HL-60/S4 (cell line): ENCODE results near the gene TNFRSF21.

Experiments
- in situ Hi-C: fragments of 300-500 bp; cut with MboI; formaldehyde crosslinking; loops from 2 replicates; pipeline ENCODE4 v1.14.3; 2022; ENCODE audit warnings: low sequenced_read_pairs

The TNFRSF21 gene

GRCh38 chr6:47181681-47182080 lies 128.0 kb downstream of the TNFRSF21 start:
- in situ Hi-C loops: no loop called here
